HepG2 (cell line): Measurements from ENCODE around the gene GPC6. TPM values are rescaled to one million over a fixed set of nuclear protein-coding genes. Genes with fewer than 3 reads are reported as not detected.

Experiments
- ATAC-seq: fragments of 200-7000 bp; cut with Tn5 transposase; 3 replicates; pipeline ENCODE4 v1.9.1; 2020; ENCODE audit warnings: mild to moderate bottlenecking, moderate library complexity
- BruUV-seq: library from RNA; stranded (reverse); fragments of 400-500 nt; replicated peaks from 2 replicates; lab custom pipeline; 2021; lab: Mats Ljungman, UMichigan
- CTCF ChIA-PET: fragments of 300-600 bp; formaldehyde crosslinking; extraction: SDS; loops from one replicate; lab custom pipeline; 2021; ENCODE audit warnings: low total read pairs, inconsistent platforms, low intra/inter-chr PET ratio; lab: Yijun Ruan, JAX
- POLR2A ChIA-PET: fragments of 350-600 bp; sonication (Branson Sonifier 250); formaldehyde crosslinking; loops from one replicate; lab custom pipeline; 2020; ENCODE audit warnings: antibody characterized with exemption, inconsistent platforms; lab: Yijun Ruan, JAX
- DNase-seq: peaks from one replicate; pipeline ENCODE4 v3.0.0-alpha.2; 2015; ENCODE audit warnings: low spot score
- FAIRE-seq: peaks from 3 replicates; lab custom pipeline; 2011; peaks lifted over from hg19 to GRCh38; lab: Jason Lieb, UNC
- H2AFZ ChIP-seq: one replicate; pipeline ENCODE4 v1.6.1; 2011; ENCODE audit warnings: low read length, inconsistent platforms
- H3K27ac ChIP-seq: fragments of 300-600 bp; 3 replicates; pipeline ENCODE4 v1.8.0; 2011; ENCODE audit warnings: mixed run types, mild to moderate bottlenecking, mixed read lengths, low read length, inconsistent platforms; ENCODE audit not compliant: insufficient read depth; ENCODE audit errors: extremely low read length
- H3K27me3 ChIP-seq, 2 experiments: fragments of 200-600 bp in 1 of 2; 2 replicates in 1 of 2; 3 replicates in 1 of 2; pipeline versions ENCODE4 v1.6.0 to v1.8.0; 2011; ENCODE audit warnings: low read length in 2 of 2, mild to moderate bottlenecking in 2 of 2, moderate library complexity in 2 of 2, inconsistent platforms in 1 of 2; ENCODE audit not compliant: insufficient read depth in 2 of 2, control insufficient read depth in 1 of 2
- H3K36me3 ChIP-seq, 2 experiments: fragments of 200-600 bp in 1 of 2; replicated peaks in 1 of 2; 2 replicates in 1 of 2; 3 replicates in 1 of 2; pipeline versions ENCODE4 v1.5.1 to v1.8.0; 2011; ENCODE audit warnings: low read length in 2 of 2, inconsistent platforms in 1 of 2; ENCODE audit not compliant: insufficient read depth in 2 of 2, control insufficient read depth in 1 of 2
- H3K4me1 ChIP-seq: 2 replicates; pipeline ENCODE4 v1.5.1; 2012; ENCODE audit warnings: low read length, inconsistent platforms; ENCODE audit not compliant: insufficient read depth
- H3K4me2 ChIP-seq: 2 replicates; pipeline ENCODE4 v1.6.0; 2011; ENCODE audit warnings: low read depth, low read length, inconsistent platforms
- H3K4me3 ChIP-seq, 3 experiments: fragments of 200-600 bp in 1 of 3; sonication (generic), shearing (Covaris generic) in 1 of 3; replicated peaks in 1 of 3; 2 replicates each; pipeline ENCODE4 v1.5.1; 2011 to 2016; ENCODE audit warnings: low read length in 3 of 3, inconsistent platforms in 2 of 3, low read depth in 2 of 3, mild to moderate bottlenecking in 2 of 3, control low read depth in 1 of 3, mixed read lengths in 1 of 3; ENCODE audit not compliant: insufficient read depth in 1 of 3
- H3K79me2 ChIP-seq: one replicate; pipeline ENCODE4 v1.6.1; 2011; ENCODE audit warnings: low read length, inconsistent platforms; ENCODE audit not compliant: insufficient read depth
- H3K9ac ChIP-seq: 2 replicates; pipeline ENCODE4 v1.6.0; 2011; ENCODE audit warnings: mild to moderate bottlenecking, low read depth, low read length, inconsistent platforms; ENCODE audit not compliant: insufficient read depth
- H3K9me3 ChIP-seq: 2 replicates; pipeline ENCODE4 v1.5.1; 2012; ENCODE audit warnings: mild to moderate bottlenecking, low read length
- H4K20me1 ChIP-seq: 2 replicates; pipeline ENCODE4 v1.6.0; 2011; ENCODE audit warnings: inconsistent platforms, mild to moderate bottlenecking, low read length, moderate library complexity; ENCODE audit not compliant: insufficient read depth
- RFX3 ChIP-seq: IDR thresholded peaks from 2 replicates; pipeline ENCODE4 v1.6.1; 2016; ENCODE audit warnings: missing biosample characterization, missing genetic modification reagents
- ZFAT ChIP-seq: sonication (generic); formaldehyde crosslinking; conservative IDR thresholded peaks from 2 replicates; pipeline ENCODE4 v1.8.1; 2023; ENCODE audit warnings: missing genetic modification reagents, inconsistent platforms
- WGBS: methylation state at CpG from one replicate; pipeline ENCODE4 v1.1.6; 2017; ENCODE audit warnings: low lambda C conversion rate; 5-methylcytosine and 5-hydroxymethylcytosine counted together
- in situ Hi-C: cut with HindIII; loops from 2 replicates; pipeline ENCODE4 v1.10.0; 2017; ENCODE audit warnings: low pct_unique_long_range_greater_than_20kb; ENCODE audit not compliant: extremely low pct_ligation_motif_present
- intact Hi-C: fragments of 100-400 bp; cut with micrococcal nuclease; formaldehyde crosslinking; loops from one replicate; pipeline ENCODE4 v1.10.0; 2022; ENCODE audit not compliant: unreplicated experiment
- polyA plus RNA-seq, 8 experiments: library from polyadenylated mRNA; depleted of rRNA in 3 of 8; stranded (reverse) in 7 of 8; unstranded in 1 of 8; fragments of >200 nt; fragmentation: Illumina TruSeq in 4 of 8; extraction: Trizol in 4 of 8; gene quantifications; 2 replicates each; pipeline versions ENCODE4 v1.2.1 to v1.2.3, GENCODE V29; 2011 to 2016; ENCODE audit warnings: low read depth in 4 of 8, missing spikeins in 1 of 8, mixed read lengths in 1 of 8; ENCODE audit not compliant: insufficient read depth in 1 of 8
- total RNA-seq, 5 experiments: library from RNA; depleted of rRNA; stranded (reverse); fragments of >200 nt; fragmentation: Illumina TruSeq; extraction: Trizol; gene quantifications; 2 replicates each; pipeline ENCODE4 v1.2.3, GENCODE V29; 2016; ENCODE audit warnings: low read depth in 1 of 5
- TF ChIP-seq, protein P1 (sequence below): sonication (generic); formaldehyde crosslinking; IDR thresholded peaks from 2 replicates; pipeline ENCODE4 v1.5.0; 2020; ENCODE audit warnings: mild to moderate bottlenecking, missing genetic modification reagents, moderate library complexity
- TF ChIP-seq, protein P2 (sequence below): sonication (generic); formaldehyde crosslinking; IDR thresholded peaks from 2 replicates; pipeline ENCODE4 v1.5.1; 2020; ENCODE audit warnings: mild to moderate bottlenecking, missing genetic modification reagents, moderate library complexity

Gene GPC6
- total and polyA plus RNA-seq, 2 of the 13 experiments (the other 11 are each of a cell fraction or from before 2014, with no cell fraction given): 24.5 to 33.9 TPM

DNA sequence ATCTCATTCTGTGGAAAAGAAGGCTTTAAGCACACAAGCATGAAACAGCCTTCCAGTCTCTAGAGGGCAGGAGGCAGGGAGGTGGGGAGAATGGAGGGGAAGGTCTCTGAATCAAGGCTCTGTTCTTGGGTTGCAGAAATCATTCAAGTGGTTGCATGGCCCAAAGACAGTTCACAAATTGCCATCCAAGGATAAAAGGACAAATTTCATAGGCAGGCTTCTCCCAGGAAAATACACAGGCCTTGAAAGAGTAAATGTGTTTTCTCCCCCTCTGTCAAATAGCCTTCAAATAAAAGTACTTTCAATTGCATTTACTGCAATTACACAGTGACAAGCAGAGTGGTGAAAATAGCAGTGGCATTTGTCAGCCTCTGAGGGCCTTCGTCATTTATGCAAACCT is 802.0 kb downstream of the GPC6 start:
- H3K4me2 ChIP-seq: no peak overlapping the region
- no TSS peak for BruUV-seq
- no peaks in the 10 kb centered on the region for H3K27me3 ChIP-seq
- no peaks in the 10 kb centered on the region for H4K20me1 ChIP-seq
- H2AFZ ChIP-seq: no peak overlapping the region
- intact Hi-C loops (no loop called here), in situ Hi-C loops (no loop called here)
- no peak overlapping the region for H3K4me3 ChIP-seq
- WGBS: 91% methylated on average over 1 of the region's 1 CpG
- H3K27ac ChIP-seq: peak overlapping the region; percentile 29
- peaks cover 11% of the 10 kb centered on the region; the same call in 1 of the 2 replicates for H3K4me1 ChIP-seq
- no peaks in the 10 kb centered on the region for H3K9me3 ChIP-seq
- no peak overlapping the region for H3K9ac ChIP-seq
- ATAC-seq: peak; percentile 86
- no peaks in the 10 kb centered on the region; a peak in 1 of 5 replicates for H3K36me3 ChIP-seq
- ChIA-PET POLR2A (no interaction called here), CTCF (no interaction called here)
- TF ChIP-seq, protein P1, sequence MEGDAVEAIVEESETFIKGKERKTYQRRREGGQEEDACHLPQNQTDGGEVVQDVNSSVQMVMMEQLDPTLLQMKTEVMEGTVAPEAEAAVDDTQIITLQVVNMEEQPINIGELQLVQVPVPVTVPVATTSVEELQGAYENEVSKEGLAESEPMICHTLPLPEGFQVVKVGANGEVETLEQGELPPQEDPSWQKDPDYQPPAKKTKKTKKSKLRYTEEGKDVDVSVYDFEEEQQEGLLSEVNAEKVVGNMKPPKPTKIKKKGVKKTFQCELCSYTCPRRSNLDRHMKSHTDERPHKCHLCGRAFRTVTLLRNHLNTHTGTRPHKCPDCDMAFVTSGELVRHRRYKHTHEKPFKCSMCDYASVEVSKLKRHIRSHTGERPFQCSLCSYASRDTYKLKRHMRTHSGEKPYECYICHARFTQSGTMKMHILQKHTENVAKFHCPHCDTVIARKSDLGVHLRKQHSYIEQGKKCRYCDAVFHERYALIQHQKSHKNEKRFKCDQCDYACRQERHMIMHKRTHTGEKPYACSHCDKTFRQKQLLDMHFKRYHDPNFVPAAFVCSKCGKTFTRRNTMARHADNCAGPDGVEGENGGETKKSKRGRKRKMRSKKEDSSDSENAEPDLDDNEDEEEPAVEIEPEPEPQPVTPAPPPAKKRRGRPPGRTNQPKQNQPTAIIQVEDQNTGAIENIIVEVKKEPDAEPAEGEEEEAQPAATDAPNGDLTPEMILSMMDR (CRISPR knock-in tag): 0 out of 2 replicates have a peak, but pooled peaks have one; percentile 12
- TF ChIP-seq RFX3: no peak
- no peaks in the 10 kb centered on the region for H3K79me2 ChIP-seq
- no peak for FAIRE-seq
- DNase-seq: peak; percentile 9

DNA sequence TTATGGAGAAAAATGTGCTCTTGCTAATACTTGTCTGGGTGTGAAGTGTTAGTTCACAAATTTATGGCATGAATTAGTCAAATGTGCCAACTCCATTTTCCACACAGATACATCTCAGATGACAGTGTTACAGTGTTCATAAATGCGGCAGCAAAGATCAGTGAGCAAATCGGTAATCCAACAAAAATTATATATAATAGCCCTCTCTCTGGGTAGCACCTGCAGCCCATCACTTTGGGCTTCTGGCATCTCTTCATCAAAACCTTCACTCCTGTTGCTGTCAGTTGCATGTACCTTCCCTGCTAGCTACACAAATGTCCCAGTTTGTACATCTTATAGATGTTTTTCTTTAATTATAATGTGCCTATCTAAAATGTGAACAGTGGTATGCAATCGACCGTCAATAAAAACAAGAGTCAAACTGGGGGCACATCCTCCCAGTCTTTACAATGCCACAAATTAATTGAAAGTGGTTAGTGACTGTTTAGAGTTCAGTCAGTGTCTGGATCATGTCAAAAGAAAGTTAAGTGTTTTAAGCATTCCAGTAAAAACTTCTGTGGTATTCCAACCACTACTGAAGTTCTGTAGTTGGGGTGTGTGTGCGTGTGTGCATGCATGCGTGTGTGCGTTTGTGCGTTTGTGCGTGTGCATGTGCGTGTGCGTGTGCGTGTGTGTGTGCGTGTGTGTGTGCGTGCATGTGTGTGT is 804.0 kb downstream of the GPC6 start:
- ChIA-PET CTCF (no interaction called here), POLR2A (no interaction called here)
- TF ChIP-seq, protein P2, sequence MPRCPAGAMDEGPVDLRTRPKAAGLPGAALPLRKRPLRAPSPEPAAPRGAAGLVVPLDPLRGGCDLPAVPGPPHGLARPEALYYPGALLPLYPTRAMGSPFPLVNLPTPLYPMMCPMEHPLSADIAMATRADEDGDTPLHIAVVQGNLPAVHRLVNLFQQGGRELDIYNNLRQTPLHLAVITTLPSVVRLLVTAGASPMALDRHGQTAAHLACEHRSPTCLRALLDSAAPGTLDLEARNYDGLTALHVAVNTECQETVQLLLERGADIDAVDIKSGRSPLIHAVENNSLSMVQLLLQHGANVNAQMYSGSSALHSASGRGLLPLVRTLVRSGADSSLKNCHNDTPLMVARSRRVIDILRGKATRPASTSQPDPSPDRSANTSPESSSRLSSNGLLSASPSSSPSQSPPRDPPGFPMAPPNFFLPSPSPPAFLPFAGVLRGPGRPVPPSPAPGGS: no peak
- TF ChIP-seq ZFAT (CRISPR knock-in tag): no peak
- ATAC-seq (no peak), DNase-seq (no peak), FAIRE-seq (no peak)
- Histone ChIP-seq H3K36me3 (no peaks in the 10 kb centered on the region; a peak in 1 of 5 replicates), H3K9me3 (no peaks in the 10 kb centered on the region), H4K20me1 (no peaks in the 10 kb centered on the region), H3K4me2 (no peak overlapping the region), H3K27ac (no peak overlapping the region), H3K27me3 (no peaks in the 10 kb centered on the region), H2AFZ (no peak overlapping the region), H3K4me1 (peaks cover 11% of the 10 kb centered on the region; the same call in 1 of the 2 replicates), H3K9ac (no peak overlapping the region), H3K4me3 (no peak overlapping the region), H3K79me2 (no peaks in the 10 kb centered on the region)
- in situ Hi-C loops: no loop called here
- BruUV-seq: no TSS peak
- intact Hi-C loops: no loop called here
- 98% methylated on average over 14 of the region's 14 CpGs for WGBS
